Daoy (cell line): ENCODE results near the gene MGAT4B. TPM values are rescaled to one million over a fixed set of nuclear protein-coding genes. Genes with fewer than 3 reads are reported as not detected.
A peak's percentile ranks its signal among the peaks of the same experiment; 100 is the strongest.
"Not testable (repeated sequence)": the region's sequence is repeated elsewhere in the genome, so short reads cannot be mapped to it uniquely, and the experiment has no call there.

Experiments
- DNase-seq: peaks from one replicate; pipeline ENCODE4 v3.0.0-alpha.2; 2015; ENCODE audit warnings: low read depth
- total RNA-seq: library from RNA; depleted of rRNA; stranded (reverse); fragments of >200 nt; shearing (Covaris generic); gene quantifications from 2 replicates; pipeline ENCODE4 v1.2.3, GENCODE V29; 2014; rRNA removed

Gene MGAT4B
- total RNA-seq, result 52.9 and 62.7 TPM in 2 replicates

DNA sequence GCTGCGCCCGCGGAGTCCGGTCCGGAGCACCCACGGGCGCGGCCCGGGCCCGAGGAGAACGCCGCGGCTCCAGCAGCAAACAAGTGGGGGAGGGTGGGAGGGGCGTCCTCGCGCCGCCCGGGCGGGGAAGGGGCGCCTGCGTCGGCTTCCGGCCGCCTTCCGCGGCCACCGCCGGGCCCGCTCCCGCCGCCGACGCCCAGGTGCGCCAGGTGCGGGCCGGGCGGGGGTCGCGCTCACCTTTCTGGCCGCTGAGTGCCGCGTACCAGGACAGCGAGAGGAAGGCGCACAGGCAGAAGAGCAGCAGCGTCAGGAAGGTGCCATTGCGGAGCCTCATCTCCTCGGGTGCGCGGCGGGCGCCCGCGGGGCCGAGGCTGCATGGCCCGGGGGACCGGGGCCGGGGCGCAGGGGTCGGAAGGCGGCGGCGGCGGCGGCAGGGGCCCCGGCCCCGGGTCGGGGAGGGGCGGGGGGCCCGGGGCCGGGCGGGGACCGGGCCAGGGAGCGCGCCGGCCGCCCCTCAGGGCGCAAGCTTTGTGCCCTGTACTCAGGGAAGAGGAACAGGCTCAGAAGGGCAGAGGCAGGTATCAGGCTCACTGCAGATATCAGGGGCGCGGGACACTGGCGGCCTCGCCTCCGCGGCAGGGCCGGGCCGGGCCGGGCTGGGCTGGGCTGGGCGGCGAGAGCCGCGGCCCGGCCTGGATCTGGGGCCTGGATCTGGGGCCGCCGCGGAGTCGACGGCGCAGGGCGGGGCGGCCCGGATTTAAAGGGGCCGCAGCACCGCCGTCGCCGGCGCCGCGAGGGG is at the start of gene MGAT4B:
Gene MGAT4B, minus strand, starts transcription at position 617 of the 799 bp plus-strand sequence. Its CDS starts 283 bp downstream, at position 334.
- DNase-seq, result peak; percentile 87

DNA sequence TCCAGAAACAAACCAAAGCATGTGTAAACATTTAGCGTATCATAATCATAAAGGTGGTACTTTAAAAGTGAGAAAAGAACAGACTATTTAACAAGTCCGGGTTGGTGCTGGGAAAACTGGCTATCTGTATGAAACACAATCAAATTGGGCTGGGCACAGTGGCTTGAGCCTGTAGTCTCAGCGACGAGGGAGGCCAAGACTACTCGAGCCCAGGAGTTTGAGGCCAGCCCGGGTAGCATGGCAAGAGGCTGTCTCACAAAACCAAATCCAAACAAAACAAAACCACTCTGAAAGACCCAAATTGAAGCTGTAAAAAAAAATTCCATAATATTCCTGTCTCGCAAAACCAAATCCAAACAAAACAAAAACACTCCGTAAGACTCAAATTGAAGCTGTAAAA is 47.7 kb upstream of the MGAT4B start:
- no peak for DNase-seq

DNA sequence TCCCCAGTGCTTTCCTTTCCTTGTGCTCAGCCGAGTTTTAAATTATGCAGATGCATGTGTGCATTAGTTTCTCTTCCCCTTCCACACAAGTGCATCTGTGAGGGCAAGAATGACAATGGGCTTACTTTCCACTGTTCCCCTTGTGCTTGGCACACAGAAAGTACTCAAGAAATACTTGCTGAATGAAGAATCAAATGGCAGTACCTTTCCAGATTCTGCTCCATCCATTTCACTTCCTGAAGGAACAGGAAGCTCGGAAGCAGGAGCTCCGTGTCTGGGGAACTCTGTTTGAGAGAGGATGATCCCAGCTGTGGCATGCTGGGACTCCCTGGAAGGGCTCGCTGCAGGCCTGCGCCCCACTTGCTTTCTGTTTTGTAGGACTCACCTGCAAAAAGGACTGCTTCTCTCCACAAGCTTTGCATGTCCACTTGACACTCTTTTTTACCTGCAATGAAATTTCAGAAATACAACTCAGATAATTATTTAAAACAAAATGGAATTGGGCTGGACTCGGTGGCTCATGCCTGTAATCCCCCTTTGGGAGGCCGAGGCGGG is 46.4 kb upstream of the MGAT4B start:
- no peak for DNase-seq

DNA sequence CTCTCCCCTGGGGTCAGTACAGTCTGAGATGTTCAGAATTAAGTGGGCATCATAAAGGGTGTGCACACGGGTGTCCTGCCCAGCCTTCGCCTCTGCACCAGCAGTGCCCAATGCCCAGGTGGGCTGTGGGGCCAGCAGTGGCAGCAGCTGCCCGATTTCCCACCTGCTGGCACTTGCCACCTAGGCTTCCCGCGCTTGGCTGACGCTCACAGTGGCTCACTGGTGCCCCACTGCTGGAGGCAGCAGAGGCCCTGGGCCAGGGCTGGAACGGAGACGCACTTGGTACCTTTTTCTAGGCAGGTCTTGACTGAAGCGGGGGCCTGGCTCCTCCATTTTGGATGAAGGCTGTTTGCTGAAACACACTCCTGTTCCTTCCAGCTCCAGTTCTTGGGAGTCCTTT is 35.0 kb upstream of the MGAT4B start:
- no peak for DNase-seq

GRCh38 chr5:179840766-179841165 is 34.1 kb upstream of the MGAT4B start:
- no peak for DNase-seq

DNA sequence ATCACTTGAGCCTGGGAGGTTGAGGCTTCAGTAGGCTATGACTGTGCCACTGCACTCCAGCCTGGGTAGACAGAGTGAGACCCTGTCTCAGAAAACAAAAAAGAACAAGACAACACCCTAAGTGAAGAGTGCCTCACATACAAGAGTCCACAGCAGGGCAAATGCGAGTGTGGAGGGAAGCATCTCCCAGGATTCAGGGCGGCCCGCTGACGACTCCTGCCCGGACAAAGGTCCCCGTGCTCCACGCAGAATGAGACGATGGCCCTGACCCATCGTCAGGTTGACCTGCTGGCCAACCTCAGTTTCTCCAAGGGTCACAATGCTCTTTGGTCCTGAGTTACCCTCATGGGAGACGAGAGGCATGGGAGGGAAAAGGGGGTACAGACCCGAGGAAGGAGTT is 33.7 kb upstream of the MGAT4B start:
- no peak for DNase-seq

GRCh38 chr5:179839328-179840256 is 32.9 kb upstream of the MGAT4B start:
- no peak for DNase-seq

DNA sequence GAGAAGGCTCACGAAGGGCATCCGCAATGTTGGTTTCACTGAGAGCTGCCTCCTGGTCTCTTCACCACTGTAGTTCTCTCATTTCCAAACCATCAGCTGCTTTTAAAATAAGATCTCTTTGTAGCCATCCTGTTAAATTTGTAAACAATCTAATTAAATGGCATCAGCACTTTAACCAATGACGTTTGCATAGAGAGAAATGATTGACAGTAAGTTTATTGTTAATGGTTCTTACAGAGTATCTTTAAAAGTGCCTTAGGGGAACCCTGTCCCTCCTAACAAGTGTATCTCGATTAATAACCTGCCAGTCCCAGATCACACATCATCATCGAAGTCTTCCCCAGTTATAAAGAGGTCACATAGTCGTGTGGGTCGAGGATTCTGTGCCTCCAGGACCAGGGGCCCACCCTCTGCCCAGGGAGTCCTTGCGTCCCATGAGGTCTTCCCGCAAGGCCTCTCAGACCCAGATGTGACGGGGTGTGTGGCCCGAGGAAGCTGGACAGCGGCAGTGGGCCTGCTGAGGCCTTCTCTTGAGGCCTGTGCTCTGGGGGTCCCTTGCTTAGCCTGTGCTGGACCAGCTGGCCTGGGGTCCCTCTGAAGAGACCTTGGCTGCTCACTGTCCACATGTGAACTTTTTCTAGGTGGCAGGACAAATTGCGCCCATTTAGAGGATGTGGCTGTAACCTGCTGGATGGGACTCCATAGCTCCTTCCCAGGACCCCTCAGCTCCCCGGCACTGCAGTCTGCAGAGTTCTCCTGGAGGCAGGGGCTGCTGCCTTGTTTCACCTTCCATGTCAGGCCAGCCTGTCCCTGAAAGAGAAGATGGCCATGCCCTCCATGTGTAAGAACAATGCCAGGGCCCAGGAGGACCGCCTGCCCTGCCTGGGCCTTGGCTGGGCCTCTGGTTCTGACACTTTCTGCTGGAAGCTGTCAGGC is 30.7 kb upstream of the MGAT4B start:
- no peak for DNase-seq

DNA sequence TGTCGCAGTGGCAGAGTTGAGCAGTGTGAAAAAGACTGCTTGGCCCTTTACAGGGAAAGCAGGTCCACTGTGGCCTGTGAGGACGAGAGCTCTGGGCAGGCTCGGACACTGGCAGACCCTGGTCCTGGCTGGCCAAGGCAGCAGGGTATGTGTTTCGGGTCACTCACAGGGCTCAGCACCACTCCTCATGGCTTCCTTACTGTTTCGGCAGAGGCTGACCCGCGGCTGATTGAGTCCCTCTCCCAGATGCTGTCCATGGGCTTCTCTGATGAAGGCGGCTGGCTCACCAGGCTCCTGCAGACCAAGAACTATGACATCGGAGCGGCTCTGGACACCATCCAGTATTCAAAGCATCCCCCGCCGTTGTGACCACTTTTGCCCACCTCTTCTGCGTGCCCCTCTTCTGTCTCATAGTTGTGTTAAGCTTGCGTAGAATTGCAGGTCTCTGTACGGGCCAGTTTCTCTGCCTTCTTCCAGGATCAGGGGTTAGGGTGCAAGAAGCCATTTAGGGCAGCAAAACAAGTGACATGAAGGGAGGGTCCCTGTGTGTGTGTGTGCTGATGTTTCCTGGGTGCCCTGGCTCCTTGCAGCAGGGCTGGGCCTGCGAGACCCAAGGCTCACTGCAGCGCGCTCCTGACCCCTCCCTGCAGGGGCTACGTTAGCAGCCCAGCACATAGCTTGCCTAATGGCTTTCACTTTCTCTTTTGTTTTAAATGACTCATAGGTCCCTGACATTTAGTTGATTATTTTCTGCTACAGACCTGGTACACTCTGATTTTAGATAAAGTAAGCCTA is 29.8 kb upstream of the MGAT4B start:
- peak; percentile 64 for DNase-seq

GRCh38 chr5:179834871-179835270 is 28.2 kb upstream of the MGAT4B start:
- not testable (repeated sequence) for DNase-seq

DNA sequence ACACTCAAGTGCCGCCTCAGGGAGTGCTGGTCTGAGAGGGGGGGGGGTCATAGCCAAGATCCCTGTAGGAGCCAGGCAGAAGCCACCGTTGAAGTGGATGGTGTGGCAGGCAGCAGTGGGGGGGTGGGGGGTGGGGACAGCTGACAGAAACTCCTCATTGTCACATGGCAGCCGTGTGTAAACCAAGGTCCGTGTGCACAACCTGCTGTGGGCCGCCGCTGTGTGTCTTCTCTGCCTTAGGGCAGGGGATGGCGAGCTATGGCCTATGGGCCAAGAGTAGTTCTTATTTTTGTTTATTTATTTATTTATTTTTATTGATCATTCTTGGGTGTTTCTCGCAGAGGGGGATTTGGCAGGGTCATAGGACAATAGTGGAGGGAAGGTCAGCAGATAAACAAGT is 27.5 kb upstream of the MGAT4B start:
- no peak for DNase-seq

DNA sequence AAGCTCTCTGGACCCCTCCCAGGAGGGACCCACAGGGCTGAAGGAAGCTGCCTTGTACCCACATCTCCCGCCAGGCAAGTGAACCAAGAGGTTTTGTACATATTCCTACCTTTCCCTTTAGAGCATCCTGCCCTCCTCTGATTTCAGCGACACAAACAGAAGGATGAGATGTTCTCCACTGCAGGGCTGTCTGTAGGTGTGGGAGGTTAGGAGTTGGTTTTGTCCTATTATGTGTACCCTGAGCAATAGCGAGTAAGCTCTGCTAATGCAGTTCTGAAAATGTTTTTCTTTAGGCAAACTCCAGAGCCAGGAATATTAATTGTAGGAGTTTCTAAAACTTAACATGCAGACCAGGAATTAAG is 27.0 kb upstream of the MGAT4B start:
- DNase-seq, result no peak

- no peak for DNase-seq
These were observed 26.5 kb upstream of the MGAT4B start for GRCh38 chr5:179833056-179833708.

GRCh38 chr5:179832039-179832745 is 25.5 kb upstream of the MGAT4B start:
- no peak for DNase-seq

- no peak for DNase-seq
These were observed 24.3 kb upstream of the MGAT4B start for GRCh38 chr5:179830818-179831468.

- no peak for DNase-seq
These were observed 23.2 kb upstream of the MGAT4B start for GRCh38 chr5:179829732-179830435.

- no peak for DNase-seq
These were observed 22.2 kb upstream of the MGAT4B start for GRCh38 chr5:179828756-179829421.

GRCh38 chr5:179827680-179828079 is 21.0 kb upstream of the MGAT4B start:
- DNase-seq, result no peak
